NOMO-1 treated with DMSO at 0.1 percent for 48 hours (cell line): ENCODE data around the gene WSB2.
"Not testable (repeated sequence)": the region's sequence is repeated elsewhere in the genome, so short reads cannot be mapped to it uniquely, and the experiment has no call there.

ENCODE experiments used
- DNase-seq: peaks from one replicate; lab custom pipeline; 2025; ENCODE audit not compliant: unreplicated experiment; lab: John Stamatoyannopoulos, UW

The WSB2 gene

DNA sequence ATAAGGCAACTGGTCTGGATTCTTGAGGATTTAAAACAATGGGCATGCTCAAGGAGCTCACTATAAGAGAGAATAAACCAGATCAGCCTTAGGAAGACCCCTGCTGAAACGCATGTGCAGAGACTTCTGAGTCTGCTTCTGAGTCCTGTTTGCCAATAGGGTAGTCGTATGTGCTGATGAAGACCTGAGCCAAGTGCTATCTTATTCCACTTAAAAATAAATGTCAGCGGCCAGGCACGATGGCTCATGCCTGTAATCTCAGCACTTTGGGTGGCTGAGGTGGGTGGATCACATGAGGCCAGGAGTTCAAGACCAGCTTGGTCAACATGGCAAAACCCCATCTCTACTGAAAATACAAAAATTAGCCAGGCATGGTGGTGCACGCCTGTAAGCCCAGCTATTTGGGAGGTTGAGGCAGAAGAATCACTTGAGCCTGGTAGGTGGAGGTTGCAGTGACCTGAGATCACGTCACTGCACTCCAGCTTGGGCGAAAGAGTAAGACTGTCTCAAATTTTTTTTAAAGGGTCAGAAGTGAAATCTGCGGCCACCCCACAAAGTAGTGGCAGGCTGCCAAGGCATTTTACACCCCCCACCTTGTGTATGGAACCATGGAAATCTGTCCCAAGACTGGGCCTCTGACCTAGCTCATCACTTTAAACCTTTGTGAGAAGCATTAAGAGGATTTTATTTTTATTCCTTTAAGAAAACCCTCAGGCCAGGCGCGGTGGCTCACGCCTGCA is 24.1 kb downstream of the WSB2 start:
- no peak for DNase-seq

DNA sequence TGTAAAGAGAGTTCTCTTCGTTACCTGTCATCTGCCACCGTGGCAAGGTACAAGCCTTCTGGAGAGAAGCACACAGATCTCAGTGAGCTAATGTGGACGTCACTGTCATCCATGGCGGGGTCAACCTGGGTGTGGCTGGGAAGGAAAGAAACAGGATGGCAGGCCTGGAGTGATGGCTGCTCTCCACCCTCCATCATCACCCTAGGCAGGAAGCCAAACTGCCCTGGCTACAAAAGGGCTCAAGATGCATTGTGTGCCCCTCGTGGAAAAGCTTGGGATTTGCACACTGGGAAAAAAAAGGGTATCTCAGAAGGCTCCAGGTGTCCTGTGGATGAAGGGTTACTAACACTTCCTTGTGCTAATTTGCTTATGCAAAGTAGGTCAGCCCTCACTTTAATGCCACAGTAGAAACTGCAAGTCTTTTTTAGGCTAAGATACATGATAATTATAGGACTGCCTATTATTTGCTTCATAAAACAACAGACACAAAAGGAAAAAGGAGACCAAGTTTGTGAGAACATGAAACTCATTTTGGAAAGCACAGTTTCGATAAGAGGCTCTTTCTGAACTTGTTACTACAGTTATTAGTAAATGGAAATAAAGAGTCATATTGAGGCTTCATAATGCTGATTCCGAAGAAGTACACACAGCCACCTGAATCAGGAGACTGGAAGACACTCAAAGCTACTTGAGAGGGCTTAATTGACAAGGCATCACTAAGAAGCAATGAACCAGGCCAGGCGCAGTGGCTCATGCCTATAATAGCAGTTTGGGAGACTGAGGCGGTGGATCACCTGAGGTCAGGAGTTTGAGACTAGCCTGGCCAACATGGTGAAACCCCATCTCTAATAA is 25.6 kb downstream of the WSB2 start:
- DNase-seq = no peak

DNA sequence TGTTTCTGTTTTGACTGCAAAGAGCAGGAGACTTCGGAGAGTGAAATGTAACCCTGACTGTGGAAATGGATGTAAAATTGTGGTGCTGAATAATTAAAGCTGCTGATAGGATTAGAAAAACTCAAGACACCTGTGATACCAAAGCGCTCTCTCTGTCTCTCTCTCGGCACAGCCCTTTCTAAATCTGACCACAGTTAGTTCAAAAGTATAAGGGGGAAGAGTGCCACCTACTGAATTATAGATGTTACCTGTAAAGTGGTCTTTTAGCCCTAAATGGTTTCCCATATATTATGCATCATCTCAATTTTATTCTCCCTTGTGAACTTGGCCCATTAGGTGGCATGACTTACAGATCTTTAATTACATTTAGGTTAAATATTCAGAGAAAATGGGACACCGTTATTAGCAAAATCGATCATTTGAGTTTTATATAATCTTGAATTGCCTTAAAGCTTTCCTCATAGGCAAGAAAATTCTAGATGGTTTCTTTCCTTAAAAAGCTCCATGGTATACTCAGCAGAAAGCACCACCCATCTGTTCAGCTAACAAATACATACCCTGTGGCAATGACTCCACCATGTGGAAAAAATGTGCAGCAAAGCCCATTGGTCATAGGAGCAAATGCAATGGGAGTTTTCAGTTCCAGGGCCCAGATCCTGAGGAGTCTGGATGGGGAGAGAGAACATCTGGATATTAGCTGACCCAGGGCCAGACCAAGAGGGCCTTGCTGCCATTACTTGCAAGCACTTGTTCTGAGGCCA is 26.4 kb downstream of the WSB2 start:
- no peak for DNase-seq

DNA sequence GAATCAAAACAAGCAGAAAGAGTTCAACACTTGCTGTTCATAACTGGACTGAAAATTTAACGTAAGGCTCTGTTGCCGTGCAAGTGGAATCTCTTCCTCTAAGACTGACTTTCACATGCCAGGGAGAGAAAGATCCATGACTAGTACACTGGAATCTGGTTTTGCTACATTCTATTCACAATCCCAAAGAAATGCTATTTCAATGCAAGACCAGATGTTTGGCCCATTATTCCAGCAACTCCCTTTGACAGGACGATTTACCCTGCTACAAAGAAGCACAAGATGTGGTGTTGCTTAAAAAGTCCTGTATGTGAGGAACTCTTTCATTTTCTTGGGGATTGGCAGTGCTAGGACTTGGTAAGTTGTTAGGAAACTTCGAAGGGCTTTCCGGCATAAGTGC is 27.1 kb downstream of the WSB2 start:
- no peak for DNase-seq

DNA sequence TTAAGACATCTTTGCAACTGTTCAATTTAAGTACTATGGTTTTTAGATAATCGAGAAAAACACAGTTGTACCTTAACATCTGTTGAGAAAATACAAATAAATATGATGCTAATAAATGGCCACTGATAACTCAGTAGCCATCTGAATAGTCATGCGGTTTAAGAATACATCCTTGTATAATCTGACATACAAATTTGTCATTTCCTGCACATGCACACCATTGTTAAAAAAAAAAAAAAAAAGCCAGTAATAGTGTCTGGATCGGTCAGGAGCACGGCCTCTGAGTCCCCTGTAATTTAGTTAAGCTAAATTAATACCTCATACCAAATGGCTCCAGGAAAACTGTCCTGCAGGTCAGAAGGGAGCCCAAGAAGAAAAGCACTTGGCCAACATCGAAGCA is 27.7 kb downstream of the WSB2 start:
- DNase-seq = no peak

DNA sequence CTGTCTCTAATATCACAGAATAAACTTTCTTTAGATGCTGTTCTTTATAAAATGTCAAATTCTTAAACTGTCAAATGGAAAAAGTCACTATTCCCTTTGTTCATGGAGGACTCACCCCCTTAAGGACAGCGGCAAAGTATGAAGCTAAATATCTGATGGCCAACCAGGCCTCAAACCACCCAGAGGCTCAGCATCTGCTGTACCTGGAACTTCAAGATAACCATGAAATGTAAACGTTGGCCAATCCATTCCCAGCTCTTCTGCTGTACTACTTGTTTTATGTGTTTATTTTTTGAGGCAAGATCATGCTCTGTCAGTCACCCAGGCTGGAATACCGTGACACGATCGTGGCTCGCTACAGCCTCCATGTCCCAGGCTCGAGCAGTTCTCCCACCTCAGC is 28.8 kb downstream of the WSB2 start:
- no peak for DNase-seq

DNA sequence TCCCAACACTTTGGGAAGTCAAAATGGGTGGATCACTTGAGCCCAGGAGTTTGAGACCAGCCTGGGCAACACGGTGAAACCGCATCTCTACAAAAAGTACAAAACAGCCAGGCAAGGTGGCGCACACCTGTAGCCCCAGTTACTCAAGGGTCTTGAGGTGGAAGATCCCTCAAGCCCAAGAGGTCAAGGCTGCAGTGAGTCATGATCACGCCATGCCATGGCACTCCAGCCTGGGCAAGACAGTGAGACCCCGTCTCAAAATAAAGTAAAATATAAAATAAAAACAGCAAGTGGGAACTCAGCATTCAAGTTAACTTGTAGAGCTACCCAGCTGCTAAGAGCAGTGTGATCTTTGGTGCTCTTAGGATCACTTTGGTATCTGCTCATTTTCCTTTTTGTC is 31.8 kb downstream of the WSB2 start:
- no peak for DNase-seq

DNA sequence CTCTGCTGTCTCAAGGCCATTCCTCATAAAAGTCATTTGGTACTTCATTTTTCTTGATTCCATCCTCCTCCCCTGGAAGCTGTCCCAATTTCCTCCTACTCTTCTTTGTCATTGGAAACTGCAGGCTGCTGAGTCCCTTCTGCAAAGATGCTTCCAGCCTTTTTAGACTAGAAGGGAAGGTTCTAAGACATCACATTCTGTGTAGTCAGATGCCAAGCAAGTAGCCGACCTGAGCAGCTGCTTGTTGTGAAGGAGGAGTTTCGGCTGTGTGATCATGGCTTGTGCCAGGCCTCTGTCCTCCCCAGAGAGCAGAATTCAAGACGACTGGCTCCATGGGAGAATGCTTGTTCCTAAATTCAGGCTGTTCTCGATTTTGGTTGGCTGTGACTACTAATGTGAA is 35.8 kb downstream of the WSB2 start:
- no peak for DNase-seq

DNA sequence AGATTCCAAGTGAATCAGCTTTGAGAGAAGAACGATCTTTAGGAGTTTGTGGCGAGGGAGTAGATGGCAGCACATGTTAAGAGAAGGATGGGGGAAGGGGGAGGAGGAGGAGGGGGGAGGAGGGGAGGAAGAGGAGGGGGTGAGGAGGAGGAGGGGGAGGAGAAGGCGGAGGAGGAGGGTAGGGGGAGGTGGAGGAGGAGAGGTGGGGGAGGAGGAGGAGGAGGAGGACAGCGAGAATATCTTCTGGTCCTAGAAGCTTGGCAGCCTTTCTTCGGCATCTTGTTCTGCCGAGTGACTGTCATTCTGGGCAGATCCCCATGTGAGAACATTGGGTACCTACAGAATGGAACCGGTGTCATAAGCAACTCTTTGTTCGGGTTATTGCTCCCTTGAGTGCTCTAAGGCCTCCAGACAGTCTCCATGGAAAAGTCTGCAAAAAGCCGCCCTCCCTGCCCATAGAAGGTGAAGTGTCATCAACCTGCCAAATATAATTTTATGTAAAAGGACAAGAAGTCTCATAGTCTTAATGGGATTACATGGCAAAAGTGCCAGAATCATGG is 37.6 kb downstream of the WSB2 start:
- DNase-seq = no peak

DNA sequence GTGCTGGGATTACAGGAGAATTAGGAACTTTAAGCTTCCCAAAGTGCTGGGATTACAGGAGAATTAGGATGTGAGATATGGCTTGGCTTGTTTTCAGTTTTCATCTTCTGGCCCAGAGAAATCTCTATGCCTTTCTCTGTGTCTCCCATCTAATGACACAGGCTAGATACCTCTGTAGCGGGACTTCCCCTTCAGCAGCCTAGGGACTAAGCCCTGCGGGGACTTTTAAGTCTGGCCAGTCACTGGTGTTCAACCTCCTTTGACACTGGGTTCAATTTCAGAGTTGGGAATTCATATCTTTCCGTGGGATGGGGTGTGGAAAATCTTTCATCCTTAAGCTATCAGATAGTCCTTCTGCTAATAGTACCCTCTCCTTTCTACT is 38.3 kb downstream of the WSB2 start:
- DNase-seq = no peak

DNA sequence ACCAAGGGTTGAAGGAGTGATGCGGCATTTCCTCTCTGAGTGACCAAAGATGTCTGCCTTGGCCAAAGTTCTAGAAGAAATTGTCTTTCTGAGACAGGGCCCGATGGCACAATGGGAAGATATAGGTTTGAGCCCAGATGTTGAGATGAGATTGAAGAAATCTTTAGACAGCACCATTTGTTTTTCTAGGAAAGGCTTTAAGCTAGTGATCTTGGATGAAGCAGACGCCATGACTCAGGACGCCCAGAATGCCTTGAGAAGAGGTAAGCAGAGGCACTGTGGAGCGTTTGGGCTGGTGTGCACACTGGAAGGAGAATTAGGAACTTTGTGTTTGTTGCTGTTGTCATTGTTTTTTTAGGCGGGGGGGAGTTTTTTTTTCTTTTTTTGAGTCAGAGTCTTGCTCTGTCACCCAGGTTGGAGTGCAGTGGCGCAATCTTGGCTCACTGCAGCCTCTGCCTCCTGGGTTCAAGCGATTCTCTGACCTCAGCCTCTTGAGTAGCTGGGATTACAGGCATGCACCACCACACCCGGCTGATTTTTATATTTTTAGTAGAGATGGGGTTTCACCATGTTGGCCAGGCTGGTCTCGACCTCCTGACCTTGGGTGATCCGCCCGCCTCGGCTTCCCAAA is 38.8 kb downstream of the WSB2 start:
- DNase-seq = not testable (repeated sequence)

DNA sequence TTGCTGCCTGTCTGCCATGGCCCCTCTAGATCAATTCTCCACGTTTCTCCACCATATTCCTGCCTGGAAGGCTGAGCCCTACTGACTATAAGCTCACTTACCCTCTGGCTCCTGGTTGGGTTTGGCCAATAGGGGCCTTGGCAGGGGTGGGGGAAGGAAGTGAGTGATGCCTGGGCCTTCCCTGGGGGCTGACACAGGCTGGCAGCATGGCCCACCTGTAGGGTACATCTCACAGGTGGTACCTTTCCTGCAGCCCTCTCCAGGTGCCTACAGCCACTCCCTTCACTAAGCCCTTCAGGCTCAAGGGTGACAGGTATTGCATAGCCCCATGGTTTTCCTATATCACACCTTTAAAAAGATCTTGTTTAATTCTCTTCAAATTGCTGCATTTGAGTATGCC is 40.9 kb downstream of the WSB2 start:
- no peak for DNase-seq

DNA sequence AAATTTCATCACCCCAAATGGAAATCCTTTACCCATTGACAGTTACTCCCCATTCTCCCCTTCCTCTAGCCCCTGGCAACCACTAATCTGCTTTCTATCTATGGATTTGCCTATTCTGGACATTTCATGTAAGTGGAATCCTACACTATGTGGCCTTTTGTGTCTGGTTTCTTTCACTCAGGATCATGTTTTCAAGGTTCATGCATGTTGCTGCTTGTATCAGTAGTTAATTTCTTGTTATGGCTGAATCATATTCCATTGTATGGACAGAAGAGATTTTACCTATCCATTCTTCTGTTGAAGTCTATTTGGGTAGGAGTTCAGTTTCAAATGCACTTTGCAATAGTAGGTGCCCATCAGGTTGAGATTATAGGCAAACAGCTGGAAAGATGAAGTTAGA is 43.1 kb downstream of the WSB2 start:
- no peak for DNase-seq

DNA sequence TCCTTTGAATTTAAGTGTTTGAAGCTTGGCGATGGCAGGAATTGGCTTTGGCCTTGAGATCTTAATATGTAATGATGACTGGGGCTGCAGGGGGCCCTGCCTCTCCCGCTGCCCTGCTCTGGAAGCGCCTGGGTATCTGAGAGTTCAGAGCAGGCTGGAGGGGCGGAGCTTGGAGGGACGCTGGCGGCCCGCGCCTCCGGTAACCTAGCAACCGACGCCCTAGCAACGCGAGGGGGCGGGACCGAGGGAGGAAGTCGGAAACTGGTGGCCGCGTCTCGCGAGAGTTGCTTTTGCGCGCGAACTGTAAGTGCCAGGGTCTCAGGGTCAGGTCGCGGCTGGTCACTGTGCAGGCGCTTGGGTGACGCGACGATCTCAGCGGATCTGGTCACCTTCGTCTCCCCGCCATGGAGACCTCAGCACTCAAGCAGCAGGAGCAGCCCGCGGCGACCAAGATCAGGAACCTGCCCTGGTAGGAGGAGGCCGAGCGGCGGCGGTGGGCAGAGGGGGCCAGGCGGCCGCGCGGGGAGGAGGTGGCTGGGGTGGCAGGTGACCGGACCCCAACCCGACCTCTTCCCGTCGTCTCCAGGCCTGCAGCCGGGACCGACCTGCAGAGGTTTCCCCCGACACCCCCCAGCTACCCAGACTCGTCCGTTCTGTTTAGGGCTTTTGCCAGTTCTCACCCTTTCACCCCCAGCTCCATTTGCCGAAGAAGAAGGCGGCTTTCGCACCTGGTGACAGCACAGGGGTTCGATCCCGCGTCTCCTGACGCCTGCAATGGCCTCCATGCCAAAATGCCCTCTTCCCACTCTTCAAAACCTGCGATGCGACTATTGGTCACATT is 44.3 kb downstream of the WSB2 start, which contains the start of gene RFC5:
Gene RFC5, plus strand, starts transcription at position 280 of the 841 bp plus-strand sequence. Its CDS starts 125 bp downstream, at position 405.
- DNase-seq = peak; percentile 94

DNA sequence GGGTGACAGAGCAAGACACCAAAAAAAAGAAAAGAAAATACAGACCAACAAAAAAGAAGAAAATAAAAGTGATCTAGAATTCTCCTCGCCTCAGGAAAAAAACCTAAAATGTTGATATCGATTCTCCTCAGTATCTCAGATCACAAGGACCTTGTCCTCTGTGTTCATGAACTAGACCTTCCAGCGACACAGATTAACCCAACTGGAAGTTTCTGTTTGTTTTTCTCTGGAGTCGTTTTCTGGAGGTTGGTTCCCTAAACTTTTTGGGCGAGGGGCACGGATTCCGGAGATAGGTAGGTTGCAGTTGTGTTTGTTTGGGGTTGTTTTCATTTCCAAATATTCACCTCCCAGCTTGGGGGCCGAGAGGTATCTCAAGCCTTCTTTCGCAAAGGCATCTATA is 45.0 kb downstream of the WSB2 start:
- DNase-seq = no peak

DNA sequence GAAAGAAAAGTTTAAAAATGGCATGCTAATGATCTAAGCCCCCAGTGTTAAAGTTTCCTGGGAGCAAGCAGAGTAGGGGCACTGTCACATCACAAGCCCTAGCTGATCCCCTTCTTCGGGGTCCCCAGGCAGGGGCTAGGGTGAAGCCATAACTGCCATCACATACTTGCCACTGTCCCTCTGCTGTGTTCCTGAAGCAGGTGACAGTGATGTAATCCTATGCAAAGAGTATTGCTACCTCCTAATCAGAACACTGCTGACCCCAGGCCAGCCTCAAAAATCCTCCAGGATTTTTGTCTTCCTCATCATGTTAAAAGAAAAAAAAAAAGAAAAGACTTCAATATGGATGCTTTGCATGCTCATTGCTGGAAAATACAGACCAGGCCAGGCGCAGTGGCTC is 45.7 kb downstream of the WSB2 start:
- no peak for DNase-seq

DNA sequence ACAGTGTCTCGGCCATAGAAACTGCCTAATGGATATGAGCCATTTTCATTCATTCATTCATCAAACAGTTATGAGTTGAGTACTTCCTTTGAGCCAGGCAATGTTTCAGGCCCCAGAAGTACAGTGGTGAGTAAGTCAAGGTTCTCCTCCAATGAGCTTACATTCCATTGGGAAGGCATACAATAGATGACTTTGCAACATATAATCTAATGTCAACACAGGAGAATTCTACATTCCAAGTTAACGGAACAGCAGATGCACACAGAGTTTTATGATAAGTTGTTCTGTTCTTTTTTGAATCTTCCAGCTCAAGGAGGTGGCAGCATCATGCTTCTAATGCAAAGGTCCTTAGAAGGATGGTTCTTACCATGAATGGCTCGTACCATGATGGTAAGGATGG is 47.7 kb downstream of the WSB2 start:
- no peak for DNase-seq

DNA sequence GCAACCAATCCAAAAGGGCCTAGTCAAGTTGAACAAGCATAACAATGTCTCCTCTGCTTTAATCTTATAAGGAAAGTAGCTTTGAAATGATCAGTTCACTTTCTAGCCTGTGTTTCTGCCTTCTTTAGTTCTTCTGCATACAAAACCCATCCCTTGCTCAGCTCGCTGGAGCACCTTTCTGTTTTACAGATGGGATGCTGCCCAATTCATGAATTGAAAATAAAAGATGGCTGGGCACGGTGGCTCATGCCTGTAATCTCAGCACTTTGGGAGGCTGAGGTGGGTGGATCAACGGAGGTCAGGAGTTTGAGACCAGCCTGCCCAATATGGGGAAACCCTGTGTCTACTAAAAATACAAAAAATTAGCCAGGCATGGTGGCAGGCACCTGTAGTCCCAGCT is 49.0 kb downstream of the WSB2 start:
- DNase-seq = no peak

DNA sequence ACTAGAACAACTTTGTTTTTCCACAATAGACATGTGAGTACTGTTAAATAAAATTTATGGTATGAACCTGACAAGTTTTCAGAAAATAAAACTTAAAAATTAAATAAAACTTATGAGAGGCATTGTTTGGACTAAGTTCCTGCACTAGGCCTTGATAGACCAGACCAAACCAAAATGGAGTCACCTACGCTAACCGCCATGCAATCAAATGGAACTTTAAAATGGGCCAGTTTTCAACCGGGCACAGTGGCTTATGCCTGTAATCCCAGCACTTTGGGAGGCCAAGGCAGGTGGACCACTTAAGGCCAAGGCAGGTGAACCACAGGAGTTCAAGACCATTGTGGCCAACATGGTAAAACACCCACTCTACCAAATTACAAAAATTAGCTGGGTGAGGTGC is 49.6 kb downstream of the WSB2 start:
- no peak for DNase-seq

DNA sequence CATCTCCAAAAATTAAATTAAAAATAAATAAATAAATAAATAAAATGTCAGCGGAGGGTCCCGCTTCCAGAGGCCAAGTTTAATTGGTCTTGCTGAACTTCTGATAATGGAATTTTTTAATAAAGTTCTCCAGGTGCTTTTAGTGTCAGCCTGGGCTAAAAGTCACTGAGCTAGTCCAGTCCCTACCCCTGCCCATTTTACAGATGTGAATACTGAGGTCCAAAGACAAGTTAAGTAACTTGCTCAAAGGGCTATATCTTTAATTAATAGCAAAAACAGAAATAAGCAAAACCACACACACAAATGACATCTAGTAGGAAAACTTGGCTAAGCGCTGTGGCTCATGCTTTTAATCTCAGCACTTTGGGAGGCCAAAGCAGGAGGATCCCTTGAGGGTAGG is 50.1 kb downstream of the WSB2 start:
- DNase-seq = no peak
